ENCODE results near the gene CFI. TPM values are rescaled to one million over a fixed set of nuclear protein-coding genes. Genes with fewer than 3 reads are reported as not detected.

The CFI gene
- total and polyA plus RNA-seq, 9 of the 15 experiments (the other 6 are each of a cell fraction or from before 2014, with no cell fraction given) = 0.30 to 8.4 (median 0.95) TPM

- TF ChIP-seq ZNF764 (CRISPR knock-in tag; IDR thresholded peaks at IDR 0.05; ENCODE audit: low read depth) = no peak
- TF ChIP-seq MED1 (CRISPR knock-in tag; IDR thresholded peaks at IDR 0.05; ENCODE audit: borderline replicate concordance) = no peak
- no peak for TF ChIP-seq ZBED1 (IDR thresholded peaks at IDR 0.05)
- peak in 2 of 3 experiments; percentile 73 to 86 for TF ChIP-seq YY1 (IDR thresholded peaks at IDR 0.05; ENCODE audit: borderline replicate concordance in 1 of 3, control insufficient read depth in 1 of 3, extremely low read depth in 1 of 3, insufficient read depth in 3 of 3, insufficient read length in 1 of 3, insufficient replicate concordance in 2 of 3, low read depth in 1 of 3, low read length in 2 of 3)
- no peak for TF ChIP-seq MEF2A (IDR thresholded peaks at IDR 0.05; ENCODE audit: control insufficient read depth, low read depth, low read length)
- no peak for TF ChIP-seq GTF2A2 (tag; IDR thresholded peaks at IDR 0.05)
- TF ChIP-seq POLR3G (IDR thresholded peaks at IDR 0.05; ENCODE audit: extremely low read depth, insufficient read length, insufficient replicate concordance) = no peak
- TF ChIP-seq HCFC1 (IDR thresholded peaks at IDR 0.05; ENCODE audit: low read depth, low read length) = peak; percentile 79
- TF ChIP-seq MAFF (IDR thresholded peaks at IDR 0.05; ENCODE audit: low read length) = no peak
- no peak for TF ChIP-seq ZBTB8A (IDR thresholded peaks at IDR 0.05; ENCODE audit: partially characterized antibody)
- TF ChIP-seq ASH1L (IDR thresholded peaks at IDR 0.05; ENCODE audit: borderline replicate concordance, low read depth, partially characterized antibody) = peak; percentile 49
- TF ChIP-seq SPI1 (IDR thresholded peaks at IDR 0.05; ENCODE audit: borderline replicate concordance, low read depth, low read length) = 0 out of 2 replicates have a peak, but pooled peaks have one; percentile 8
- no peak for TF ChIP-seq STAT5A (IDR thresholded peaks at IDR 0.05; ENCODE audit: borderline replicate concordance, low read length)
- TF ChIP-seq CTCFL (IDR thresholded peaks at IDR 0.05; ENCODE audit: borderline replicate concordance, insufficient read depth, low read depth, low read length, poor library complexity, severe bottlenecking) = no peak
- peak; percentile 89 for TF ChIP-seq KDM5B (IDR thresholded peaks at IDR 0.05; ENCODE audit: insufficient replicate concordance, low read depth, low read length)
- TF ChIP-seq SRSF7 (optimal IDR thresholded peaks at IDR 0.05; ENCODE audit: low read depth, low read length) = no peak
- no peak for TF ChIP-seq ELK1 (CRISPR knock-in tag; IDR thresholded peaks at IDR 0.05)
- TF ChIP-seq, protein P1, sequence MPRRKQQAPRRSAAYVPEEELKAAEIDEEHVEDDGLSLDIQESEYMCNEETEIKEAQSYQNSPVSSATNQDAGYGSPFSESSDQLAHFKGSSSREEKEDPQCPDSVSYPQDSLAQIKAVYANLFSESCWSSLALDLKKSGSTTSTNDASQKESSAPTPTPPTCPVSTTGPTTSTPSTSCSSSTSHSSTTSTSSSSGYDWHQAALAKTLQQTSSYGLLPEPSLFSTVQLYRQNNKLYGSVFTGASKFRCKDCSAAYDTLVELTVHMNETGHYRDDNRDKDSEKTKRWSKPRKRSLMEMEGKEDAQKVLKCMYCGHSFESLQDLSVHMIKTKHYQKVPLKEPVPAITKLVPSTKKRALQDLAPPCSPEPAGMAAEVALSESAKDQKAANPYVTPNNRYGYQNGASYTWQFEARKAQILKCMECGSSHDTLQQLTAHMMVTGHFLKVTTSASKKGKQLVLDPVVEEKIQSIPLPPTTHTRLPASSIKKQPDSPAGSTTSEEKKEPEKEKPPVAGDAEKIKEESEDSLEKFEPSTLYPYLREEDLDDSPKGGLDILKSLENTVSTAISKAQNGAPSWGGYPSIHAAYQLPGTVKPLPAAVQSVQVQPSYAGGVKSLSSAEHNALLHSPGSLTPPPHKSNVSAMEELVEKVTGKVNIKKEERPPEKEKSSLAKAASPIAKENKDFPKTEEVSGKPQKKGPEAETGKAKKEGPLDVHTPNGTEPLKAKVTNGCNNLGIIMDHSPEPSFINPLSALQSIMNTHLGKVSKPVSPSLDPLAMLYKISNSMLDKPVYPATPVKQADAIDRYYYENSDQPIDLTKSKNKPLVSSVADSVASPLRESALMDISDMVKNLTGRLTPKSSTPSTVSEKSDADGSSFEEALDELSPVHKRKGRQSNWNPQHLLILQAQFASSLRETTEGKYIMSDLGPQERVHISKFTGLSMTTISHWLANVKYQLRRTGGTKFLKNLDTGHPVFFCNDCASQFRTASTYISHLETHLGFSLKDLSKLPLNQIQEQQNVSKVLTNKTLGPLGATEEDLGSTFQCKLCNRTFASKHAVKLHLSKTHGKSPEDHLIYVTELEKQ (CRISPR knock-in tag; IDR thresholded peaks at IDR 0.05) = no peak
- TF ChIP-seq KLF1 (tag; IDR thresholded peaks at IDR 0.05) = peak; percentile 64; the same call in 1 of the 2 replicates
- no peak for TF ChIP-seq COPS2 (conservative IDR thresholded peaks at IDR 0.05)
These were observed 13.6 kb upstream of the CFI start, which contains the start of gene GAR1 (continued) for GRCh38 chr4:109815151-109816081.

Measured in K562 (cell line).